H9 (cell line): ENCODE measurements around the gene MNS1. TPM values are rescaled to one million over a fixed set of nuclear protein-coding genes. Genes with fewer than 3 reads are reported as not detected.

Experiments used
- DNase-seq: peaks from one replicate; pipeline ENCODE4 v3.0.0-alpha.2; 2017
- H2AFZ ChIP-seq: one replicate; pipeline ENCODE4 v1.6.1; 2013; ENCODE audit warnings: mild to moderate bottlenecking, low read length, control low read depth, moderate library complexity
- H2AK5ac ChIP-seq: 2 replicates; pipeline ENCODE4 v1.6.1; 2013; ENCODE audit warnings: low read length, control low read depth, mixed read lengths; ENCODE audit not compliant: insufficient read length
- H2BK120ac ChIP-seq: one replicate; pipeline ENCODE4 v1.6.1; 2013; ENCODE audit warnings: low read depth, mild to moderate bottlenecking, low read length, control low read depth, inconsistent platforms; ENCODE audit not compliant: poor library complexity, severe bottlenecking
- H2BK12ac ChIP-seq: 2 replicates; pipeline ENCODE4 v1.6.1; 2013; ENCODE audit warnings: low read length, control low read depth, mixed read lengths, low read depth; ENCODE audit not compliant: insufficient read length
- H2BK15ac ChIP-seq: 2 replicates; pipeline ENCODE4 v1.6.1; 2013; ENCODE audit warnings: low read depth, low read length, control low read depth
- H2BK20ac ChIP-seq: one replicate; pipeline ENCODE4 v1.6.1; 2013; ENCODE audit warnings: low read depth, mild to moderate bottlenecking, low read length, control low read depth, inconsistent platforms; ENCODE audit not compliant: poor library complexity, severe bottlenecking
- H2BK5ac ChIP-seq: 2 replicates; pipeline ENCODE4 v1.6.1; 2013; ENCODE audit warnings: low read length, control low read depth, mixed read lengths; ENCODE audit not compliant: insufficient read length
- H3K14ac ChIP-seq: 2 replicates; pipeline ENCODE4 v1.6.1; 2013; ENCODE audit warnings: low read length, control low read depth; ENCODE audit not compliant: insufficient read depth
- H3K18ac ChIP-seq: 2 replicates; pipeline ENCODE4 v1.6.1; 2013; ENCODE audit warnings: low read depth, mild to moderate bottlenecking, mixed read lengths, low read length, control low read depth; ENCODE audit not compliant: insufficient read length
- H3K23ac ChIP-seq: 2 replicates; pipeline ENCODE4 v1.6.1; 2013; ENCODE audit warnings: low read length, control low read depth, mixed read lengths, low read depth; ENCODE audit not compliant: insufficient read length
- H3K23me2 ChIP-seq: 2 replicates; pipeline ENCODE4 v1.6.1; 2013; ENCODE audit warnings: low read depth, mild to moderate bottlenecking, mixed read lengths, low read length, control low read depth; ENCODE audit not compliant: insufficient read length, poor library complexity, severe bottlenecking
- H3K27ac ChIP-seq: 2 replicates; pipeline ENCODE4 v1.5.1; 2013; ENCODE audit warnings: low read length, control low read depth, mixed read lengths, low read depth; ENCODE audit not compliant: insufficient read length
- H3K27me3 ChIP-seq: 2 replicates; pipeline ENCODE4 v1.6.1; 2013; ENCODE audit warnings: low read length, control low read depth, inconsistent platforms; ENCODE audit not compliant: insufficient read depth
- H3K4ac ChIP-seq: 2 replicates; pipeline ENCODE4 v1.6.1; 2013; ENCODE audit warnings: low read depth, mild to moderate bottlenecking, control low read depth, inconsistent platforms, low read length, moderate library complexity
- H3K4me1 ChIP-seq: 2 replicates; pipeline ENCODE4 v1.6.1; 2013; ENCODE audit warnings: low read length, control low read depth, inconsistent platforms; ENCODE audit not compliant: insufficient read depth
- H3K4me2 ChIP-seq: 2 replicates; pipeline ENCODE4 v1.6.1; 2013; ENCODE audit warnings: low read length, control low read depth, mixed read lengths; ENCODE audit not compliant: insufficient read length, insufficient read depth
- H3K56ac ChIP-seq: 2 replicates; pipeline ENCODE4 v1.6.1; 2013; ENCODE audit warnings: low read depth, mild to moderate bottlenecking, mixed read lengths, low read length, control low read depth; ENCODE audit not compliant: insufficient read length
- H3K79me1 ChIP-seq: 2 replicates; pipeline ENCODE4 v1.6.1; 2013; ENCODE audit warnings: low read depth, mild to moderate bottlenecking, moderate library complexity, low read length, control low read depth, inconsistent platforms; ENCODE audit not compliant: insufficient read depth, poor library complexity, severe bottlenecking
- H3K79me2 ChIP-seq: 2 replicates; pipeline ENCODE4 v1.6.1; 2013; ENCODE audit warnings: low read length, control low read depth, inconsistent platforms; ENCODE audit not compliant: insufficient read depth
- H3K9ac ChIP-seq: 2 replicates; pipeline ENCODE4 v1.6.1; 2013; ENCODE audit warnings: low read length, control low read depth, mixed read lengths; ENCODE audit not compliant: insufficient read length; ENCODE audit errors: extremely low read depth
- H3K9me3 ChIP-seq: one replicate; pipeline ENCODE4 v1.6.1; 2013; ENCODE audit warnings: low read depth, low read length, inconsistent platforms; ENCODE audit not compliant: control insufficient read depth
- H3T11ph ChIP-seq: one replicate; pipeline ENCODE4 v1.6.1; 2013; ENCODE audit warnings: mild to moderate bottlenecking, low read length, control low read depth, inconsistent platforms
- H4K20me1 ChIP-seq: one replicate; pipeline ENCODE4 v1.6.1; 2013; ENCODE audit not compliant: control insufficient read depth, insufficient read length, insufficient read depth
- H4K5ac ChIP-seq: 2 replicates; pipeline ENCODE4 v1.6.1; 2013; ENCODE audit warnings: low read depth, mild to moderate bottlenecking, mixed read lengths, low read length, control low read depth; ENCODE audit not compliant: insufficient read length
- H4K8ac ChIP-seq: replicated peaks from 2 replicates; pipeline ENCODE4 v1.6.1; 2013; ENCODE audit warnings: low read length, control low read depth, mixed read lengths, low read depth; ENCODE audit not compliant: insufficient read length
- H4K91ac ChIP-seq: 2 replicates; pipeline ENCODE4 v1.6.1; 2013; ENCODE audit warnings: low read depth, mild to moderate bottlenecking, moderate library complexity, mixed read lengths, low read length, control low read depth; ENCODE audit not compliant: insufficient read length
- H3K27ac Mint-ChIP-seq, 3 experiments: 2 replicates in 2 of 3; 3 replicates in 1 of 3; pipeline ENCODE4 v1.8.0; 2020 to 2021; ENCODE audit warnings: mixed read lengths in 3 of 3, mild to moderate bottlenecking in 1 of 3, moderate library complexity in 1 of 3
- H3K27me3 Mint-ChIP-seq: 2 replicates; pipeline ENCODE4 v1.8.0; 2021; ENCODE audit warnings: low read depth, mild to moderate bottlenecking, moderate library complexity, mixed read lengths
- H3K36me3 Mint-ChIP-seq, 3 experiments: 2 replicates in 2 of 3; 3 replicates in 1 of 3; pipeline ENCODE4 v1.8.0; 2020 to 2021; ENCODE audit warnings: low read depth in 3 of 3, mixed read lengths in 3 of 3; ENCODE audit not compliant: insufficient read depth in 1 of 3
- H3K4me1 Mint-ChIP-seq, 2 experiments: 2 replicates each; pipeline ENCODE4 v1.8.0; 2020; ENCODE audit warnings: mixed read lengths in 2 of 2
- H3K4me3 Mint-ChIP-seq, 2 experiments: 2 replicates in 1 of 2; 3 replicates in 1 of 2; pipeline ENCODE4 v1.8.0; 2020 to 2021; ENCODE audit warnings: mild to moderate bottlenecking in 2 of 2, mixed read lengths in 2 of 2, moderate library complexity in 1 of 2
- H3K9me3 Mint-ChIP-seq, 2 experiments: 2 replicates in 1 of 2; 3 replicates in 1 of 2; pipeline ENCODE4 v1.8.0; 2020; ENCODE audit warnings: mild to moderate bottlenecking in 2 of 2, mixed read lengths in 2 of 2, moderate library complexity in 1 of 2
- WGBS: extraction: QIAGEN DNeasy Blood & Tissue Kit; methylation state at CpG from one replicate; pipeline ENCODE4 v1.1.7; 2013; ENCODE audit warnings: missing lambda C conversion rate, low lambda C conversion rate, mixed read lengths; ENCODE audit not compliant: insufficient read length; ENCODE audit errors: extremely low coverage; 5-methylcytosine and 5-hydroxymethylcytosine counted together
- long read RNA-seq: library from polyadenylated mRNA; unstranded; transcript quantifications from one replicate; pipeline ENCODE4 v2.0.0, GENCODE V29; 2020
- total RNA-seq: library from RNA; stranded (reverse); gene quantifications from 2 replicates; pipeline ENCODE4 v1.2.1, GENCODE V29; 2021
- TF ChIP-seq, protein P1 (sequence below): fragments of 200-600 bp; sonication (generic); conservative IDR thresholded peaks from 3 replicates; pipeline ENCODE4 v1.8.0; 2021; ENCODE audit warnings: antibody characterized with exemption, mild to moderate bottlenecking

MNS1 gene, protein sequence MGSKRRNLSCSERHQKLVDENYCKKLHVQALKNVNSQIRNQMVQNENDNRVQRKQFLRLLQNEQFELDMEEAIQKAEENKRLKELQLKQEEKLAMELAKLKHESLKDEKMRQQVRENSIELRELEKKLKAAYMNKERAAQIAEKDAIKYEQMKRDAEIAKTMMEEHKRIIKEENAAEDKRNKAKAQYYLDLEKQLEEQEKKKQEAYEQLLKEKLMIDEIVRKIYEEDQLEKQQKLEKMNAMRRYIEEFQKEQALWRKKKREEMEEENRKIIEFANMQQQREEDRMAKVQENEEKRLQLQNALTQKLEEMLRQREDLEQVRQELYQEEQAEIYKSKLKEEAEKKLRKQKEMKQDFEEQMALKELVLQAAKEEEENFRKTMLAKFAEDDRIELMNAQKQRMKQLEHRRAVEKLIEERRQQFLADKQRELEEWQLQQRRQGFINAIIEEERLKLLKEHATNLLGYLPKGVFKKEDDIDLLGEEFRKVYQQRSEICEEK
- total RNA-seq, result 4.2 and 4.3 TPM in 2 replicates
- long read RNA-seq, partial matches to known transcripts, result 5 of 6 reads
- long read RNA-seq, other reads (novel, unspliced or antisense), result 0 of 6 reads

DNA sequence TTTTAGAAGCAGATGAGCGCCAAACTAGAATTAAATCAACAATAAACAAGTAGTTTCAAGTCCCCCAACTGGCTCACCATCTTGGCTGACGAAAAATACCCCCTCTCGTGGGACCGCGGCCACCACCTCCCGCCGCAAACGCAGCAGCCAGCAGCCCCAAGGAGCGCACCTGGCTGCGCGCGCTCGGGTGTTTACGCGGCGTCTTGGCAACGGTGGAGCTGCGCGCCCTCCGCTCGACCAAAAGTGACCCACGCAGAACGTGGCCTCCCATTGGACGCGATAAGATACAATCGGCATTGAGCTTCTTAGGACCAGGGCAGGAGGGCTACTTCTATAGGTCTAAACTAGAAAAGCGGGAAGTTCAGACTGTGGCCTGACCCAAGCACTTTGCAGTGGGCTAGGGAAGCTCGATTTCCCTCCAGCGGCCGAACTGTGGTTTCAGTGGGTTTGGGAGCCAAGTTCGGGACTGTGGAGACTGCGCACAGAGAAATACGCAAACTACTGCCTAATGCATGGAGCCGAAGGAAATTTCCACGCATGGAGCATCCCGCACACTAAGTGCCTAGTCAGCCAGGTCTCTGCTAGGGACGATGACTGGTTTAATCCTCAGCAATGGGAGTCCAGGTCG is at the start of gene MNS1:
Gene MNS1 (minus strand): TSS at position 245 of the 628 bp plus-strand sequence. CDS start 165 bp downstream, at position 80.
- H2AFZ ChIP-seq, result peak within 1 kb of the TSS; percentile 74
- no peaks in the 10 kb centered on the region for H4K20me1 ChIP-seq
- peak within 1 kb of the TSS in 1 of 3 experiments; percentile 95; a peak in 2 of 7 replicates for H3K27ac Mint-ChIP-seq
- peak within 1 kb of the TSS; percentile 77 to 82 for H3K4me3 Mint-ChIP-seq
- no CpG with 5 or more reads among the region's 38 CpGs for WGBS
- peaks cover 19% of the 10 kb centered on the region for H3K27me3 Mint-ChIP-seq
- H2BK15ac ChIP-seq, result no peak within 1 kb of the TSS
- no peaks in the 10 kb centered on the region for H3K79me2 ChIP-seq
- no peaks in the 10 kb centered on the region for H3K4me1 ChIP-seq
- no peak within 1 kb of the TSS for H2BK5ac ChIP-seq
- H4K91ac ChIP-seq, result no peak within 1 kb of the TSS
- H3K9ac ChIP-seq, result no peak within 1 kb of the TSS
- H3K4me2 ChIP-seq, result peak within 1 kb of the TSS; percentile 8
- H3K56ac ChIP-seq, result no peak within 1 kb of the TSS
- no peaks in the 10 kb centered on the region for H3K27me3 ChIP-seq
- H3K14ac ChIP-seq, result peak within 1 kb of the TSS; percentile 88; the same call in 1 of the 2 replicates
- H3K27ac ChIP-seq, result no peak within 1 kb of the TSS
- no peak within 1 kb of the TSS for H4K5ac ChIP-seq
- H3K4ac ChIP-seq, result no peak within 1 kb of the TSS
- H2BK12ac ChIP-seq, result no peak within 1 kb of the TSS
- H3K9me3 Mint-ChIP-seq, result no peaks in the 10 kb centered on the region
- no peak within 1 kb of the TSS for H2AK5ac ChIP-seq
- no peaks in the 10 kb centered on the region for H3K79me1 ChIP-seq
- no peak within 1 kb of the TSS for H2BK120ac ChIP-seq
- no peaks in the 10 kb centered on the region for H3K36me3 Mint-ChIP-seq
- H3K18ac ChIP-seq, result peak within 1 kb of the TSS; percentile 92
- no peaks in the 10 kb centered on the region for H3K9me3 ChIP-seq
- peaks cover 4% of the 10 kb centered on the region for H3K23me2 ChIP-seq
- DNase-seq, result peak; percentile 96
- no peak within 1 kb of the TSS for H2BK20ac ChIP-seq
- no peak within 1 kb of the TSS for H4K8ac ChIP-seq
- H3K4me1 Mint-ChIP-seq, result peaks cover 5 to 11% of the 10 kb centered on the region in 2 experiments
- H3T11ph ChIP-seq, result no peak within 1 kb of the TSS
- no peak within 1 kb of the TSS for H3K23ac ChIP-seq
- TF ChIP-seq, protein P1, sequence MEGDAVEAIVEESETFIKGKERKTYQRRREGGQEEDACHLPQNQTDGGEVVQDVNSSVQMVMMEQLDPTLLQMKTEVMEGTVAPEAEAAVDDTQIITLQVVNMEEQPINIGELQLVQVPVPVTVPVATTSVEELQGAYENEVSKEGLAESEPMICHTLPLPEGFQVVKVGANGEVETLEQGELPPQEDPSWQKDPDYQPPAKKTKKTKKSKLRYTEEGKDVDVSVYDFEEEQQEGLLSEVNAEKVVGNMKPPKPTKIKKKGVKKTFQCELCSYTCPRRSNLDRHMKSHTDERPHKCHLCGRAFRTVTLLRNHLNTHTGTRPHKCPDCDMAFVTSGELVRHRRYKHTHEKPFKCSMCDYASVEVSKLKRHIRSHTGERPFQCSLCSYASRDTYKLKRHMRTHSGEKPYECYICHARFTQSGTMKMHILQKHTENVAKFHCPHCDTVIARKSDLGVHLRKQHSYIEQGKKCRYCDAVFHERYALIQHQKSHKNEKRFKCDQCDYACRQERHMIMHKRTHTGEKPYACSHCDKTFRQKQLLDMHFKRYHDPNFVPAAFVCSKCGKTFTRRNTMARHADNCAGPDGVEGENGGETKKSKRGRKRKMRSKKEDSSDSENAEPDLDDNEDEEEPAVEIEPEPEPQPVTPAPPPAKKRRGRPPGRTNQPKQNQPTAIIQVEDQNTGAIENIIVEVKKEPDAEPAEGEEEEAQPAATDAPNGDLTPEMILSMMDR, result no peak; the same call in 2 of the 3 replicates
